Small intestine (tissue), 7 donors: Measurements from ENCODE around the gene RECK. TPM values are rescaled to one million over a fixed set of nuclear protein-coding genes. Genes with fewer than 3 reads are reported as not detected.

Experiments
- DNase-seq, 2 donors: peaks; one replicate each; pipeline versions ENCODE4 v3.0.0 to v3.0.0-alpha.2; 2013
- FAIRE-seq: peaks from 2 replicates; lab custom pipeline; 2012; peaks lifted over from hg19 to GRCh38; lab: Jason Lieb, UNC
- H3K27ac ChIP-seq, 3 donors: one replicate each; pipeline ENCODE4 v1.5.1; 2013; ENCODE audit warnings: low read length in 2 of 3, mild to moderate bottlenecking in 2 of 3, control low read depth in 1 of 3, inconsistent platforms in 1 of 3, low read depth in 1 of 3, moderate library complexity in 1 of 3
- H3K27me3 ChIP-seq, 3 donors: one replicate each; pipeline ENCODE4 v1.6.1; 2013; ENCODE audit warnings: low read length in 3 of 3, inconsistent platforms in 1 of 3; ENCODE audit not compliant: control insufficient read depth in 3 of 3, insufficient read depth in 3 of 3
- H3K36me3 ChIP-seq, 3 donors: one replicate each; pipeline ENCODE4 v1.6.1; 2013; ENCODE audit warnings: low read length in 3 of 3, inconsistent platforms in 1 of 3, low read depth in 1 of 3, mild to moderate bottlenecking in 1 of 3, moderate library complexity in 1 of 3; ENCODE audit not compliant: control insufficient read depth in 3 of 3, insufficient read depth in 2 of 3
- H3K4me1 ChIP-seq, 3 donors: one replicate each; pipeline ENCODE4 v1.6.1; 2013; ENCODE audit warnings: low read length in 2 of 3, inconsistent platforms in 1 of 3, low read depth in 1 of 3, mild to moderate bottlenecking in 1 of 3, moderate library complexity in 1 of 3; ENCODE audit not compliant: control insufficient read depth in 3 of 3, insufficient read depth in 2 of 3
- H3K4me3 ChIP-seq, 3 donors: one replicate each; pipeline ENCODE4 v1.5.1; 2013; ENCODE audit warnings: low read length in 3 of 3, control low read depth in 1 of 3, inconsistent platforms in 1 of 3, low read depth in 1 of 3, mild to moderate bottlenecking in 1 of 3, moderate library complexity in 1 of 3
- H3K9me3 ChIP-seq, 2 donors: one replicate each; pipeline ENCODE4 v1.6.1; 2013; ENCODE audit warnings: low read depth in 1 of 2, low read length in 1 of 2; ENCODE audit not compliant: control insufficient read depth in 2 of 2, insufficient read depth in 1 of 2
- WGBS, 3 donors: extraction: QIAGEN DNeasy Blood & Tissue Kit; methylation state at CpG; one replicate each; pipeline ENCODE4 v1.1.7; 2013; 5-methylcytosine and 5-hydroxymethylcytosine counted together
- polyA plus RNA-seq, 4 donors: library from polyadenylated mRNA; stranded (reverse) in 3 of 4; unstranded in 1 of 4; fragments of 200-250 nt in 3 of 4; fragments of 120-200 nt in 1 of 4; gene quantifications; one replicate each; pipeline versions ENCODE4 v1.2.1 to v1.2.3, GENCODE V29; 2013
- donor health status: healthy with polysubstance abuse.
- donor health status: control.
- donor health status: control.
- donor health status: Bipolar disorder and iron deficiency.
- donor health status: healthy.

Gene RECK
- polyA plus RNA-seq, 4 donors, result 0.81 to 5.0 (median 4.7) TPM; not detected in 1

DNA sequence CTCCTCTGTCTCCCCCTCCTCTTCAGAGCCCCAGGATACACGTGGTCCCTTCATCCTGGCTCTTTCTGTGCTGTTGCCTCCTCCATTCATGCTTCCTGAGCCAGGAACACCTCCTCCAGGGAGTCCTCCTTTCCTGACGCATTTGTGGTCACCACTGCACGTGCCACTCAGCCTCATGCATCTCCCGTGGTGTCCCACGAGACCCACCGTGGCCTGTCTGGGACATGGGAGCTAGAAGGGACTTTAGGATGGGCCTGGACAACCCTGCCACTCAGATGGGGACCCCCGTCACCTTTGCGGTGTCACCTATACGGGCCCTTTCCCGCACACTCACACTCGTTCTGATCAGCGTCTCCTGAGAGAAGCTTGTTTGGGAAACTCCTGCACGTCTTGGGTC lies 106.5 kb downstream of the RECK start:
- 72 to 86% (median 75%) methylated on average over 13 of the region's 13 CpGs for WGBS, 3 donors
- H3K27ac ChIP-seq, result peak overlapping the region; percentile 44 to 83 (median 56)
- DNase-seq (no peak), FAIRE-seq (no peak)
- H3K4me1 ChIP-seq, result peaks cover 6 to 19% (median 17%) of the 10 kb centered on the region in 3 donors
- H3K4me3 ChIP-seq, result no peak overlapping the region
- H3K9me3 ChIP-seq, result peaks cover 0 to 18% of the 10 kb centered on the region in 2 donors
- peaks cover 0 to 7% (median 0%) of the 10 kb centered on the region in 3 donors for H3K27me3 ChIP-seq
- peaks cover 0 to 26% (median 0%) of the 10 kb centered on the region in 3 donors for H3K36me3 ChIP-seq

DNA sequence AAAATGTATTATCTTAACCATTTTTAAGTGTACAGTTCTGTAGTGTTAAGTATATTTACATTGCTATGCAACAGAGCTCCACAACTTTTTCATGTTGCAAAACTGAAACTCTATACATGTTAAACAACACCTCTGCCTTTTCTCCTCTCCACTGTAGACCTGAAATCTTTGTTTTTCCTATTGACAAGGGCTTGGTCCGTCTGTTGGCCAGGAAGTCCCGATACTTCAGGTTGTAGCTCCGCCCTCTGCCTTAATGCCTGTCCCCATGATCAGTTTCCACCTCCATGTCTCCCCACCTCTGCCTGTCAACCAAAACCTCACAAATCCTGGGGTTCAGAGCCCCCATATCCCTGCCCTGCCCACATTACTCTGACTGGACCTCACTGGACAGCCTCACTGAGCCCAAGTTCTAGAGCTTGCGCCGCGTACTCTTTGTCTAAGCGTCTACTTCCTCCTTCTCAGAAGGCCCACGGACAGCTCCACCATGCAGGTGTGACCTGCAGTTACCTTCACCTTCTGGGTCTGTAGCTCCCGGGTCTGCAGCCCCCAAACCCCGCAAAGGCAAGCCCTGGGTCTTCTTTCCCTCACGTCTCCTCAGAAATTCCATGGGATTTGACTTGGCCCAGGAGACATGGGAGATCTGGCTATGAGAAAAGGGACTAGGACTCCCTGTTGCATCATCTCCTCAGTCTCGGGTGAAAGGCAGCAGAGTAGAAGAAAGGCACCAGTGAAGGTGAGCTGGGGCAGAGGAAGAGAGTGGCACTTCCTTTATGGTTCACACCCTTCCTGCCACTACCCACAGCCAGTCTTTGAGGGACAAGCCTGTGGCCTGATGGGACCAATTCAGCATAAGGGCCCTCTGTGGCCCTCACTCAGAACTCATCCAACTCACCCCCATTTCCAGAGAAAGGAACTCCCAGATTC lies 107.9 kb downstream of the RECK start:
- H3K9me3 ChIP-seq, result peaks cover 0 to 18% of the 10 kb centered on the region in 2 donors
- DNase-seq, result no peak
- FAIRE-seq, result no peak
- no peak overlapping the region for H3K4me3 ChIP-seq
- peaks cover 6 to 21% (median 19%) of the 10 kb centered on the region in 3 donors for H3K4me1 ChIP-seq
- peak overlapping the region in 2 of 3 donors; percentile 15 to 38 for H3K27ac ChIP-seq
- WGBS, 3 donors, result 78 to 92% (median 78%) methylated on average over 12 of the region's 12 CpGs
- peaks cover 0 to 28% (median 0%) of the 10 kb centered on the region in 3 donors for H3K36me3 ChIP-seq
- H3K27me3 ChIP-seq, result no peaks in the 10 kb centered on the region

DNA sequence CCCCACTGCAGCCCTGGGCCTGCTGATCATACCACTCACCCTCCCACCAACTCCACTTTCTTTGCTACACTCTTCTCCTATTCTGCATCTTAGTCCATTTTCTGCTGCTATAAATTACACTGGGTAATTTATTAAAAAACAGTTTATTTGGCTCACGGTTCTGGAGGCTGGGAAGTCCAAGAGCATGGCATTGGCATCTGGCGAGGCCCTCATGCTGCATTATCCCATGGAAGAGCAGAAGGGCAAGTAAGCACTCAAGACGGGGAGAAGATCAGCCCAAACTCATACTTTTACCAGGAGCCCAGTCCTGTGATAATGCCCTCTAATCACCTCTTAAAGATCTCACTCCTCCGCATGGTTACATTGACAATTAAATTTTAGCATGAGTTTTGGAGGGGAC lies 109.3 kb downstream of the RECK start:
- peaks cover 0 to 35% (median 0%) of the 10 kb centered on the region in 3 donors for H3K36me3 ChIP-seq
- H3K27ac ChIP-seq, result no peak overlapping the region
- H3K4me3 ChIP-seq, result no peak overlapping the region
- peaks cover 0 to 18% of the 10 kb centered on the region in 2 donors for H3K9me3 ChIP-seq
- H3K27me3 ChIP-seq, result no peaks in the 10 kb centered on the region
- WGBS, 3 donors, result 95 to 99% (median 98%) methylated on average over 4 of the region's 4 CpGs
- FAIRE-seq, result no peak
- DNase-seq, result no peak
- peaks cover 6 to 21% (median 17%) of the 10 kb centered on the region in 3 donors for H3K4me1 ChIP-seq

DNA sequence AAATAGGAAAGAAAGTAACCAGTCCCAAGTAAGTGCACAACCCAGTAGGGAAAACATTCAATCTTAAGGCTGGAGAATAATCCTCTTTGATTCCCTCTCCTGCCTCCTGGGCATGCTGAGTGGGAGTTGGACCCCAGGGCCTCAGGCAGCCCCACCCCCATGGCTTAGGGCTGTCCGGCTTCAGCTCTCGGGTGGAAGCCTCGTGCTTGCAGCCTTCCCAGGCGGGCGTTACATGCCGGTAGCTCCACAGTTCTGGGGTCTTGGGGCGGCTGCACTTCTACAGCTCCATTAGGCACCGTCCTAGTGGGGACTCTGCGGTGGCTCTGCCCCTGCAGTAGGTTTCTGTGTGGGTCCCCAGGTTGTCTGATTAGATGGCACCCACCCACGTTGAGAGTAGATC lies 109.9 kb downstream of the RECK start:
- Histone ChIP-seq H3K4me1 (peaks cover 6 to 21% (median 21%) of the 10 kb centered on the region in 3 donors), H3K4me3 (no peak overlapping the region), H3K27ac (no peak overlapping the region), H3K27me3 (no peaks in the 10 kb centered on the region), H3K9me3 (peaks cover 0 to 18% of the 10 kb centered on the region in 2 donors), H3K36me3 (peaks cover 0 to 41% (median 0%) of the 10 kb centered on the region in 3 donors)
- FAIRE-seq (no peak), DNase-seq (no peak)
- 93 to 99% (median 97%) methylated on average over 10 of the region's 10 CpGs for WGBS, 3 donors

DNA sequence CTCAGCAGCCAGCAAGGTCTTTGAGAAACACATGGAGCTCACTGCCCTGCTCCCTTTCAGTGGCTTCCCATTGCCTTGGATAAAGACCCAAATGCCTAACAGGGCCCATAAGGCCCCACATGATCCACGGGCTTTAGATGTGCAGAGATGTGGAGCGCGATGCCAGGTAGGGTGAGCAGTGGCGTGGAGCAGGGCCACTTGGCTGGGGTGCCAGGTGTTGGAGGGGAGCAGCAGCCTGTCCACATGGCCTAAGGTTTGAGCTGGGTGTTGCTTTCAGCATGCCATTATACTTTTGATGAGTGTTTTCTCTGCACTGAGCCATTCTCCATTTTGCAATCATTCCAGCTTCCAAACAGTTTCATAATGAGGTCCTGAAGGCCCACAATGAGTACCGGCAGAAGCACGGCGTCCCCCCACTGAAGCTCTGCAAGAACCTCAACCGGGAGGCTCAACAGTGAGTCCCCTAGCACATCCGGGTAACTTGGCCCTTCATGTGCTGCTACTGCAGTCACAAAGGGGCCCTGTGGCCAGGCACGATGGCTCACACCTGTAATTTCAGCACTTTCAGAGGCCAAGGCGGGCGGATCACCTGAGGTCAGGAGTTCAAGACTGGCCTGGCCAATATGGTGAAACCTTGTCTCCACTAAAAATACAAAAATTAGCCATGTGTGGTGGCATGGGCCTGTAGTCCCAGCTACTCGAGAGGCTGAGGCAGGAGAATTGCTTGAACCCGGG lies 110.9 kb downstream of the RECK start:
- Histone ChIP-seq H3K4me1 (peaks cover 4 to 16% (median 12%) of the 10 kb centered on the region in 3 donors), H3K36me3 (peaks cover 0 to 40% (median 0%) of the 10 kb centered on the region in 3 donors), H3K27ac (peak overlapping the region in 1 of 3 donors; percentile 29), H3K27me3 (no peaks in the 10 kb centered on the region), H3K9me3 (peaks cover 0 to 18% of the 10 kb centered on the region in 2 donors), H3K4me3 (no peak overlapping the region)
- no peak for DNase-seq
- no peak for FAIRE-seq
- 87 to 92% (median 89%) methylated on average over 14 of the region's 14 CpGs for WGBS, 3 donors

DNA sequence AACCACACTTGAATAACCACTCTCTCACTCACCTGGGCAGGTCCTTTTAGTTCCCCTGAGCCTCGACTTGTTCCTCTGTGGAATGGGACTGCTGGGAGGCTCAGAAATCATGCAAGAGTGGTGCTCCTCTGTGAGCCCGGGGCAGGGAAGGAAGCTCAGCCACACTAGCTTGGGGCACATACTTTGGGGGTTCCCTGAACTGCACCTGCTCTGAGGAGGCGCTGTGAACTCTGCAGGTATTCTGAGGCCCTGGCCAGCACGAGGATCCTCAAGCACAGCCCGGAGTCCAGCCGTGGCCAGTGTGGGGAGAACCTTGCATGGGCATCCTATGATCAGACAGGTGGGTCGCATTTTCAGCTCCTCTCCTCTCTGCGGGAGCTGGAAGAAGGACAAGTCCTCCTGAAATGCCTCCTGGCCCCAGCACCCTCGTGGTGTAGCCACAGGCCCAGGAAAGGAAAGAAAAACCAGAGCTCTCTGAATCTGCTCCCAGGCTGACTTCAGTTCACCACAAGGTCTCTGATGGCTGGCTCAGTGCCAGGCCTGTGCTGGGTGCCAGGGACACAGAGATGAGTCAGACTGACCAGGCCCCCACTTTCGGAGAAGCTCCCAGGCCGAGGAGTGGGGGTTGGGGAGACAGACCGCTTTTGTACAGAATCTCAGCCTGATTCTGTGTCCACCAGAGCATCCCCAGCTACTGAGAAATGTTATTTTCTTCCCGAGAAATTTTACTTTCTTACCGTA lies 111.8 kb downstream of the RECK start:
- Histone ChIP-seq H3K4me3 (no peak overlapping the region), H3K9me3 (peaks cover 0 to 18% of the 10 kb centered on the region in 2 donors), H3K27me3 (no peaks in the 10 kb centered on the region), H3K4me1 (peaks cover 3 to 13% (median 5%) of the 10 kb centered on the region in 3 donors), H3K36me3 (peaks cover 0 to 37% (median 0%) of the 10 kb centered on the region in 3 donors), H3K27ac (peak overlapping the region in 2 of 3 donors; percentile 40 to 74)
- WGBS, 3 donors, result 55 to 74% (median 58%) methylated on average over 13 to 14 of the region's 14 CpGs
- DNase-seq (peak; percentile 46 to 58), FAIRE-seq (no peak)

DNA sequence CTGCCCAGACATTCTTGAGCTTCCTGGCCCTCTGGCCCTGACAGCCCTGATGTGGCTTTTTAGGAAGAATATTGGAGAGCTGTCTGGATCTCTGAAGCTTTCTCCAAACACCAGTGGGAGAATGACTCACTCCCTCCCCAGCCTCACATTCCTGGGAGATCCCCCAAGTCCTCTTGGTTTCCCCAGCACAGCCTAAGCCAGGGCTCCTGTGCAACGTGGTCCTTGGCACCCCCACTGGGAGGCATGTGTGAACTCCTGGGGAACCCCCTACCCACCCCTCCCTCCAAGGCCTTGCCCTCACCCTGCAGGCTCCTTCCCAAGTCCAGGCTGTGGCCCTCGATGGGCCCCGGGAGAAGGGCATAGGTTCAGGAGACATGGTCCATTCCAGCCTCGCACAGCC lies 112.5 kb downstream of the RECK start:
- Histone ChIP-seq H3K9me3 (peaks cover 0 to 18% of the 10 kb centered on the region in 2 donors), H3K27ac (peak overlapping the region in 2 of 3 donors; percentile 30 to 62), H3K27me3 (no peaks in the 10 kb centered on the region), H3K4me1 (peaks cover 2 to 13% (median 5%) of the 10 kb centered on the region in 3 donors), H3K4me3 (no peak overlapping the region), H3K36me3 (peaks cover 0 to 36% (median 0%) of the 10 kb centered on the region in 3 donors)
- FAIRE-seq, result no peak
- 78 to 95% (median 82%) methylated on average over 4 of the region's 4 CpGs for WGBS, 3 donors
- DNase-seq, result no peak
